Measurements from ENCODE around the gene ZMYND8.

ZMYND8 gene

DNA sequence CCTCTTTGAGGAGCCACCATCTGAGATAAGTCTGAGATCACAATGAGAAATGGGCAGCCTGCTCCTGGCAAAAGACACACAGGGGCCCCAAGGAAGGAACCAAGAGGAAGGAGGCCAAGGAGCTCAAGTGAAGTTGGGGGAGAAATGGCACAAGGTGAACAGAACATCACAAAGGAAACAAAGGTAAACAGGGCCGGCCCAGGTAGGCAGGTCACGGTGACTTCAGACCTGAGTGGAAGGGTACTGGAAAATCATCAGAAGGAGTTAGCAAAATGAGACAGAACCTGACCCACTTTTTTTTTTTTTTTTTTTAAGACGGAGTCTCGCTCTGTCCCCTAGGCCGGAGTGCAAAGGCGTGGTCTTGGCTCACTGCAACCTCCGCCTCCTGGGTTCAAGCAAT lies 11.3 kb downstream of the ZMYND8 start:
- no peak overlapping the region for H3K4me3 ChIP-seq (ENCODE audit: low read depth, low read length)
- no peak for DNase-seq (ENCODE audit: low read depth)
- TF ChIP-seq, protein P1, sequence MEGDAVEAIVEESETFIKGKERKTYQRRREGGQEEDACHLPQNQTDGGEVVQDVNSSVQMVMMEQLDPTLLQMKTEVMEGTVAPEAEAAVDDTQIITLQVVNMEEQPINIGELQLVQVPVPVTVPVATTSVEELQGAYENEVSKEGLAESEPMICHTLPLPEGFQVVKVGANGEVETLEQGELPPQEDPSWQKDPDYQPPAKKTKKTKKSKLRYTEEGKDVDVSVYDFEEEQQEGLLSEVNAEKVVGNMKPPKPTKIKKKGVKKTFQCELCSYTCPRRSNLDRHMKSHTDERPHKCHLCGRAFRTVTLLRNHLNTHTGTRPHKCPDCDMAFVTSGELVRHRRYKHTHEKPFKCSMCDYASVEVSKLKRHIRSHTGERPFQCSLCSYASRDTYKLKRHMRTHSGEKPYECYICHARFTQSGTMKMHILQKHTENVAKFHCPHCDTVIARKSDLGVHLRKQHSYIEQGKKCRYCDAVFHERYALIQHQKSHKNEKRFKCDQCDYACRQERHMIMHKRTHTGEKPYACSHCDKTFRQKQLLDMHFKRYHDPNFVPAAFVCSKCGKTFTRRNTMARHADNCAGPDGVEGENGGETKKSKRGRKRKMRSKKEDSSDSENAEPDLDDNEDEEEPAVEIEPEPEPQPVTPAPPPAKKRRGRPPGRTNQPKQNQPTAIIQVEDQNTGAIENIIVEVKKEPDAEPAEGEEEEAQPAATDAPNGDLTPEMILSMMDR (IDR thresholded peaks at IDR 0.05; ENCODE audit: control insufficient read depth, extremely low read depth, insufficient read depth): no peak

DNA sequence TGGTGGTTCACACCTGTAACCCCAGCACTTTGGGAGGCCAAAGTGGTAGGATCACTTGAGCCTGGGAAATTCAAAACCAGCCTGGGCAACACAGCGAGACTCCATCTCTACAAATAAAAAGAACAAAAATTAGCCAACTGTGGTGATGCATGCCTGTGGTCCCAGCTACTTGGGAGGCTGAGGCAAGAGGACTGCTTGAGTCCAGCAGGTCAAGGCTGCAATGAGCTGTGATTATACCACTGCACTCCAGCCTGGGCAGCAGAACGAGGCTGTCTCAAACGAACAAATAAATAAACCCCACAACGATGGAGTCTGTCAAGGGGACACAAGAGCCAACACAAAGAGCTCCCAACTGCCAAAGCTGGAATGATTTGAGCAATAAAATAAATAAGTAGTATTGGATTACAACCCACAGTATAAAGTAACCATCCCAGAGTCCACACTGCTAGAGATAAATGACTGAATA lies 13.5 kb downstream of the ZMYND8 start:
- TF ChIP-seq, protein P1 (IDR thresholded peaks at IDR 0.05; ENCODE audit: control insufficient read depth, extremely low read depth, insufficient read depth): no peak
- DNase-seq (ENCODE audit: low read depth): no peak
- H3K4me3 ChIP-seq (ENCODE audit: low read depth, low read length): no peak overlapping the region

DNA sequence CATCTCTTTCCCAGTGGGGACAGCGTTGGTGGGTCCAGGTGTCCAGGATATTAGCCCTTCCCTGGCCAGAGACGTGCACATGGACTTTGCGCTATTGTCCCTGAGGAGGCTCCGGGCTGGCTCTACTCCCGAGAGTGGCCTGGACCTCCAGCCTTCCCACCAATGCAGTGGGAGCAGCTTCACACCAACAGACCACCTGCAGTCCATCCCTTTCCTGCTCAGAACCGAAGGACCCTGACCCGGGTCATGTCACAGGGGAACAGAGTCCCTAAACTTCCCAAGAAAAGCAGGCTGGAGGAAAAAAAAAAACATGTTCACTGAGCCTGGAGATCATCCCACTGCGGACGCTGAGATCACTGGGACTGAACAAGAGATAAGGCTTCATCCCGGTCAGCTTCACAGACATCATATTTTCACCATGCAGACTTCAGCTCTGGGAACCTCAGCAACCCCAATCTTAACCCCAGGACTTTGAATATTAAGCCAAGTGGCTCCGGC lies 18.3 kb downstream of the ZMYND8 start:
- TF ChIP-seq, protein P1 (IDR thresholded peaks at IDR 0.05; ENCODE audit: control insufficient read depth, extremely low read depth, insufficient read depth): no peak
- DNase-seq (ENCODE audit: low read depth): no peak
- no peak overlapping the region for H3K4me3 ChIP-seq (ENCODE audit: low read depth, low read length)

DNA sequence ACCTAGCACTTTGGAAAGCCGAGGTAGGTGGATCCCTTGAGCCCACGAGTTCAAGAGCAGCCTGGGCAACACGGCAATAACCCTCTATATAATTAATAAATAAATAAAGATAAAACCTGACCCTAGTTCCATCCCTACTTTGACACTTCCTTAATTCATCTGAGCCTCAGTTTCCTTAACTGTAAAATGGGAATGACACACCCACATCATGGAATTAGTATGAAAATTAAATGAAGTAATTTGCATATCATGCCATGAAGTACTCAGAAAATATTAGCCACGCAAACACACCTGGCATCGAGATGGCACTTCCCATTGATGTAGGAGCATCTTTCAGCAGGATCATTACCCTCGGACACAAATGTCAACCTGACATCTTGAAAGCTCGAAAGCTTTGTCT lies 19.1 kb downstream of the ZMYND8 start:
- TF ChIP-seq, protein P1 (IDR thresholded peaks at IDR 0.05; ENCODE audit: control insufficient read depth, extremely low read depth, insufficient read depth): no peak
- DNase-seq (ENCODE audit: low read depth): no peak
- H3K4me3 ChIP-seq (ENCODE audit: low read depth, low read length): no peak overlapping the region

DNA sequence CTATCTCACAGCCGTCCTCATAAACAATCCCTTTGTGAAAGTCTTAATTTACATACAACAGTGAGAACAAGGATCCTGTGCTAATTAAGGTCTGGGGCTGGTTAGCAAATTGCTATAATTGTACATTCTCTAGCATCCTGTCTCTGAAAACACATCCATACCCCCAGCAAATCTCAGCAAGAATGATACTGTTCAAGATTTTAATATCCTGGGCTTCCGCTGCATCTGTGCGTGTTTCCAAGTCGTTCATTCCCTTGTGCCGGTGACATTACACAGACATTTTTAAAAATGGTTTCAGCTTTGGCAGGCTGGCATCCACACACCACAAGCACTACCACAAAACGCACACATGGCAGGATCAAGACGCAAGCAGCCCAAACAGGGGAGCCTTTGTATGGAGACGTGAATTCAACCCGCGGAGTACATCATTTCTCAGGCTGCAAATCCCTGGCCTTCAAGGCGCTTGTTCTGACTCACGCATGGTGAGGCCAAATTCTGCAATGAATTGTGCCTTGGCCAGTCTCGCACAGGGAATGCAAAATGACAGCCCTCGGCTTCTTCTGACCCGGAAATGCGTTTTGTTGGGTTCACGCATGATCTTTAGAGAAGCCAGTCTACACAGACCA lies 20.3 kb downstream of the ZMYND8 start:
- H3K4me3 ChIP-seq (ENCODE audit: low read depth, low read length): no peak overlapping the region
- TF ChIP-seq, protein P1 (IDR thresholded peaks at IDR 0.05; ENCODE audit: control insufficient read depth, extremely low read depth, insufficient read depth): no peak
- DNase-seq (ENCODE audit: low read depth): no peak

DNA sequence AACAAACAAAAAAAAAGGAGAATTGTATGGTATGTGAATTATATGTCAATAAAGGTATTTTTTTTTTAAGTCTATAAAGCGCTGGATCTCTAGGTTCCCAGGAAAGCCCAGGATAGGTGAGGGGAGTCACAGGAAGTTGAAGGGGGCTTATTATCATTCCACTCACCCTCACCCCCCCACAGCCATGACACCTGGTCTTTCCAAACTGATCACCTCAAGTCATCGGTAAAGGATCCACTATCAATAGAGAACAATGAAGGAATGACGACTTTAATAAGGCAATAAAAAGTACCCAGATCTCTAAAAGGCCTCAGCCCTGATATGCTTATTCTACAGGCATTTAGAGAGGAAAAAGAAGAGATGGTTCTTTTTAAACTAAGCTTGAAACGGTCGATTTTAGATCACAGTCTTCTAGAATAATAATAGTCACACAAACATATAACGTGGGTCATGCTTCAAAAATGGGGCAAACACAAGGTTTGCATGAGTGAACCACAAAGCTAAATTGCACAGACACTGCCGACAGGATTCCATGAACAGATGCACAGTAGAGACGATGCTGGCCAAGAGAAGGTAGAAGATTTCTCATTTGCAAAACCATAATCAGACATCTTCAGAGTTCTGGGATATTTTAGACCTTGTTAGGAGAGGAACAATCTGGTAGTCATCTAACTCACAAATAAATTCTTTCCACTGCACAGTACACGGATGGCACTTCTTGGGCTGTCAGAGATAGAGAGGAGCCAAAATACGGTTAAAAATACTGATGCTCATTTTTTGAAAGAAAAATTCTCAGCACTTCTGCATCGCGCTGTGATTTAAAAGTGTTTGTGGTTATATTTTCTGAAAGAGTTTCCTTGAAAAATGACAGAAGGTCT lies 21.0 kb downstream of the ZMYND8 start:
- no peak overlapping the region for H3K4me3 ChIP-seq (ENCODE audit: low read depth, low read length)
- TF ChIP-seq, protein P1 (IDR thresholded peaks at IDR 0.05; ENCODE audit: control insufficient read depth, extremely low read depth, insufficient read depth): no peak
- DNase-seq (ENCODE audit: low read depth): no peak
